ENCODE data around the gene SBF1.
A peak's percentile ranks its signal among the peaks of the same experiment; 100 is the strongest.

Gene SBF1

DNA sequence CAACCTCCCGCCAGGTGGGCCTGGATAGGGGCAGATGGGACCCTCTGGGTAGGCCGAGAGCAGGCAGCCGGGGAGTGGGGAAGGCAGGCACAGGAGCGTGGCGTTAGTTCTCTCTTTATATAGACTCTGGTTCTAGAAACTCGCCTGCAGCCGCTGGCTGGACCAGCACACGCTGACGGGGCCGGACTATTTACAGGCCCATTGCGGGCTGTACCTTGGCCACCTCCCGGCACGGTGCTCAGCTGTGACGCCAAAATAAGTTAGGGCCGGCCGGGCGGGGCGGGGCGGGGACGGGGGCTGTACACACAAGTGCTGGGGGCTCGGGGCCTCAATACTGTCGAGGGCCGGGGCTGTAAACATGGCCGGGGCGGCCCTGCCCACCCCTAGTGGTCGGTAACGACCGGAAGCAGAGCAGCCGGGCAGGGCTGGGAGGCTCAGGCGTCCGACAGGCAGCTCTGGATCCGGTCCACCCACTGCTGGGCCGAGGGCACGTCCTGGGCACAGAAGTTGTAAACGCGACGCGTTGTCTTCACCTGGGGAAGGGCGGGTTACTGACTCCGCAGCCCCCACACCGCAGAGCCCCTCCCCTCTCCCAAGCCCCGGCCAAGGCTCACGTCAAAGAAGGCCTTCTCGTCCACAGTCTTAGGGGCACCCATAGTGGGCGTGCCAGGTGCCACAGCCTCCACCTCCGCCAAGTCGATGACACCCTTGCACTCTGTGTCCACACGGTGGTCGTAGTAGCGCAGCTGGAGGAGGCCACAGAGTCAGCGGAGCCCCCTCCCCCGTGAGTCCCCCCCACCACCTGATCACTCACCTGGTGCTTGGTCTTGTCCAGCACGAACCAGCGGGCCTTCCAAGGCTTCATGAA is 27.9 kb downstream of the SBF1 start:
- Histone ChIP-seq H2BK5ac (ENCODE audit: low read length) (no peak overlapping the region), H3K4me3 (ENCODE audit: low read length in 2 of 2) (no peak overlapping the region), H3K9me3 (replicated peaks in 1 of 2; ENCODE audit: control insufficient read depth in 2 of 2, insufficient read depth in 1 of 2, low read depth in 1 of 2, low read length in 2 of 2) (peaks cover 0 to 4% of the 10 kb centered on the region in 2 donors), H3K36me3 (replicated peaks in 1 of 2; ENCODE audit: control insufficient read depth in 2 of 2, insufficient read depth in 2 of 2, low read length in 2 of 2) (peaks cover 33 to 83% of the 10 kb centered on the region in 2 donors), H2BK12ac (ENCODE audit: low read length) (no peak overlapping the region), H3K4ac (ENCODE audit: low read length) (no peak overlapping the region), H3K79me1 (ENCODE audit: low read depth, low read length) (peaks cover 5% of the 10 kb centered on the region), H2BK120ac (ENCODE audit: low read depth, low read length) (no peak overlapping the region), H2BK15ac (ENCODE audit: low read length) (no peak overlapping the region), H3K27me3 (ENCODE audit: control insufficient read depth in 3 of 3, insufficient read depth in 3 of 3, low read depth in 1 of 3, low read length in 3 of 3) (no peaks in the 10 kb centered on the region), H3K4me2 (ENCODE audit: insufficient read depth, low read length, poor library complexity, severe bottlenecking) (no peak overlapping the region), H3K27ac (replicated peaks; ENCODE audit: low read length) (no peak overlapping the region), H3K18ac (ENCODE audit: low read length) (no peak overlapping the region), H4K8ac (ENCODE audit: low read depth, low read length) (peak overlapping the region; percentile 3), H2AFZ (ENCODE audit: low read length) (no peak overlapping the region), H3K23ac (ENCODE audit: low read depth, low read length, poor library complexity) (peak overlapping the region; percentile 80), H4K91ac (ENCODE audit: low read depth, low read length, poor library complexity) (no peak overlapping the region), H3K9ac (ENCODE audit: low read depth, low read length, poor library complexity) (no peak overlapping the region), H3K14ac (ENCODE audit: low read length) (no peak overlapping the region), H2AK5ac (ENCODE audit: low read depth, low read length) (no peak overlapping the region), H3K4me1 (ENCODE audit: control insufficient read depth in 2 of 2, insufficient read depth in 1 of 2, low read depth in 1 of 2, low read length in 2 of 2) (peaks cover 0 to 4% of the 10 kb centered on the region in 2 donors)
- no CpG with 5 or more reads among the region's 54 CpGs for WGBS, 2 donors (ENCODE audit: extremely low coverage in 2 of 2, insufficient read length in 2 of 2, insufficient replicate concordance in 1 of 2)
- no peak for DNase-seq (ENCODE audit: low spot score)

DNA sequence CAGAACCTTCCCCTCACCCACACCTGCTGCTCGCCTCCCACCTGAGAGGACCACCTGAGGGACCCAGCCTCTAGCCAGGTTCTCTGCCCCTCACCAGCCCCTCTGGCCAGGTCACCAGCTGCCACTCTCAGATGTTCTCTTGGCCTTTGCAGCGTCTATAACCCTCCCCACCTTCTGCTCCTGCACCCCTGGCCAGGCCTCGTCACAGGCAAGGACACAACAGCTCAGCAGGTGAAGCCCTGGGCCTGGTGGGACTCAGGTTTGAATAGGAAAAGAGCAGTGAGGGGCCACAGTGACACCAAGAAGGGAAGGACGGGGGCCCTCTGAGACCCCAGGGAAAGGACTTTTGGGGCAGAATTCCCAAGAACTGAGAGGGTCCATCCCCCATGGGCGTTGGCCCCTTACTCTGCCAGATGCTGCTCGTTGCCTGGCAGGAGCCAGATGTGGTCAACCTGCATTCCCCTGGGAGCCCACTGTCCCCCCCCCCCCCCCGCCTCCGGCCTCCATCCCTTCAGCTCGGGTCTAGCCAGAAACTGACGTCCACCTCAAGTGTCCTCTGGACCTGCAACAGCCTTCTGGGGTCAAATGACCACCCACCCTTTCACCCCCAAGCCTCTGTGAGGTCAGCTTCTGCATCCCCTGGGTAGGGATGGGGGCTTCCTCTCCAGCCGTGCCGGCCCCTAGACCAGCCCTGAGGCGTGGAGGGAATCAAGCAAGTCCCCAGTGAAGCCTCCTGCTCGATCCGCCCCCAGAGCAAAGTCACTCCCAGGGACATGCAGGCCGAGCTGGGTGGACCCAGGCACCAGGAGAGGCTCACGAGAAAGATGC is 28.7 kb downstream of the SBF1 start:
- Histone ChIP-seq H3K4me3 (ENCODE audit: low read length in 2 of 2) (no peak overlapping the region), H3K18ac (ENCODE audit: low read length) (no peak overlapping the region), H3K9ac (ENCODE audit: low read depth, low read length, poor library complexity) (peak overlapping the region; percentile 44), H2BK5ac (ENCODE audit: low read length) (no peak overlapping the region), H4K91ac (ENCODE audit: low read depth, low read length, poor library complexity) (no peak overlapping the region), H2BK15ac (ENCODE audit: low read length) (no peak overlapping the region), H3K14ac (ENCODE audit: low read length) (peak overlapping the region; percentile 8), H2AFZ (ENCODE audit: low read length) (no peak overlapping the region), H3K79me1 (ENCODE audit: low read depth, low read length) (peaks cover 5% of the 10 kb centered on the region), H3K9me3 (replicated peaks in 1 of 2; ENCODE audit: control insufficient read depth in 2 of 2, insufficient read depth in 1 of 2, low read depth in 1 of 2, low read length in 2 of 2) (peaks cover 0 to 4% of the 10 kb centered on the region in 2 donors), H4K8ac (ENCODE audit: low read depth, low read length) (no peak overlapping the region), H3K4me1 (ENCODE audit: control insufficient read depth in 2 of 2, insufficient read depth in 1 of 2, low read depth in 1 of 2, low read length in 2 of 2) (peaks cover 0 to 4% of the 10 kb centered on the region in 2 donors), H2AK5ac (ENCODE audit: low read depth, low read length) (no peak overlapping the region), H2BK120ac (ENCODE audit: low read depth, low read length) (no peak overlapping the region), H3K4ac (ENCODE audit: low read length) (peak overlapping the region; percentile 37), H3K4me2 (ENCODE audit: insufficient read depth, low read length, poor library complexity, severe bottlenecking) (no peak overlapping the region), H3K23ac (ENCODE audit: low read depth, low read length, poor library complexity) (peak overlapping the region; percentile 80), H3K36me3 (replicated peaks in 1 of 2; ENCODE audit: control insufficient read depth in 2 of 2, insufficient read depth in 2 of 2, low read length in 2 of 2) (peaks cover 33 to 83% of the 10 kb centered on the region in 2 donors), H3K27me3 (ENCODE audit: control insufficient read depth in 3 of 3, insufficient read depth in 3 of 3, low read depth in 1 of 3, low read length in 3 of 3) (no peaks in the 10 kb centered on the region), H2BK12ac (ENCODE audit: low read length) (peak overlapping the region; percentile 22), H3K27ac (replicated peaks; ENCODE audit: low read length) (no peak overlapping the region)
- no CpG with 5 or more reads among the region's 17 CpGs for WGBS, 2 donors (ENCODE audit: extremely low coverage in 2 of 2, insufficient read length in 2 of 2, insufficient replicate concordance in 1 of 2)
- no peak for DNase-seq (ENCODE audit: low spot score)

DNA sequence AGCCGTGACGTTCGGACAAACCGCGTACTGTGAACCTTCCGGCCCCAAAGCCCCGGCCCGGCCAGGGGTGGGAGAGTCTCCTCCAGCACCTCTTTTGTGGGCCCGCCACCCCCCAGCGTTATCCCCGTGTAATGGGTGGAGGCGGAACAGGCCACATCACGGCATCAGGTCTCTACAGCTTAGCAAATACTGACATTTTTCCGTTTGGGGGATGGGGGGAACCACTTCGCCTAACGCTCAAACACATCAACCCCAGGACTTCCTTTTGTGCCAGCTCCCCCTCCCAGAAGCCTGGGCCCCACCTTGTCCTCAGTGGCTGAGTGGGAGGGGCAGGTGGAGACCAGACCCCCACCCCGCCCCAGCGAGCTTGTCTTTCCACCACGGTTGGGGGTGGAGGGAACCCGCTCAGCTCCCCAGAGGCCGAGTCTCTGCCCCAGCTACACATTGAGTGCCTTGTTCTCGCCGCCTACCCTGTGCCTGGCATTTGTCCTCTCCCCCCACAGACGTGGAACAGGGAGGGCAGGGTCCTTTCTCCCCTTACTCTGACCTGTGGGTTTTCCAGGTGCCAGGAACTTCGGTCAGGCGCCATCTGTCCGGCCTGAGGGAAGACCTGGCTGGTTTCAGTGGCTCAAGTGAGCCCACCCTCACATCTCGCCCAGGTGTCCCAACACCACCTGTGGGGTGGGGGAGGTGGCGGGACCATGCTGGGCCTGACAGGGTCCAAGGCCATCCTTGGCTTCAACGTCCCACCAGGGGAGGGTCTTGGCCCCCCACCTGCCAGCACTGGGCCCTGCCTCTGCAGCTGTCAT is 29.6 kb downstream of the SBF1 start:
- Histone ChIP-seq H2AK5ac (ENCODE audit: low read depth, low read length) (peak overlapping the region; percentile 37), H3K27ac (replicated peaks; ENCODE audit: low read length) (no peak overlapping the region), H2BK12ac (ENCODE audit: low read length) (no peak overlapping the region), H3K18ac (ENCODE audit: low read length) (peak overlapping the region; percentile 13), H3K4me2 (ENCODE audit: insufficient read depth, low read length, poor library complexity, severe bottlenecking) (no peak overlapping the region), H4K91ac (ENCODE audit: low read depth, low read length, poor library complexity) (no peak overlapping the region), H2BK120ac (ENCODE audit: low read depth, low read length) (no peak overlapping the region), H3K23ac (ENCODE audit: low read depth, low read length, poor library complexity) (peak overlapping the region; percentile 85), H3K14ac (ENCODE audit: low read length) (no peak overlapping the region), H3K9ac (ENCODE audit: low read depth, low read length, poor library complexity) (no peak overlapping the region), H3K79me1 (ENCODE audit: low read depth, low read length) (peaks cover 5% of the 10 kb centered on the region), H2AFZ (ENCODE audit: low read length) (no peak overlapping the region), H2BK5ac (ENCODE audit: low read length) (no peak overlapping the region), H3K9me3 (replicated peaks in 1 of 2; ENCODE audit: control insufficient read depth in 2 of 2, insufficient read depth in 1 of 2, low read depth in 1 of 2, low read length in 2 of 2) (peaks cover 0 to 4% of the 10 kb centered on the region in 2 donors), H3K4me1 (ENCODE audit: control insufficient read depth in 2 of 2, insufficient read depth in 1 of 2, low read depth in 1 of 2, low read length in 2 of 2) (peaks cover 0 to 4% of the 10 kb centered on the region in 2 donors), H3K36me3 (replicated peaks in 1 of 2; ENCODE audit: control insufficient read depth in 2 of 2, insufficient read depth in 2 of 2, low read length in 2 of 2) (peaks cover 38 to 83% of the 10 kb centered on the region in 2 donors), H3K27me3 (ENCODE audit: control insufficient read depth in 3 of 3, insufficient read depth in 3 of 3, low read depth in 1 of 3, low read length in 3 of 3) (no peaks in the 10 kb centered on the region), H3K4me3 (ENCODE audit: low read length in 2 of 2) (no peak overlapping the region), H4K8ac (ENCODE audit: low read depth, low read length) (peak overlapping the region; percentile 82), H2BK15ac (ENCODE audit: low read length) (no peak overlapping the region), H3K4ac (ENCODE audit: low read length) (peak overlapping the region; percentile 37)
- DNase-seq (ENCODE audit: low spot score) = no peak
- WGBS, 2 donors (ENCODE audit: extremely low coverage in 2 of 2, insufficient read length in 2 of 2, insufficient replicate concordance in 1 of 2) = no CpG with 5 or more reads among the region's 30 CpGs

All from neuronal stem cell (in vitro differentiated cells).